ENCODE results near the gene RAB5A.
"Not testable (repeated sequence)": the region's sequence is repeated elsewhere in the genome, so short reads cannot be mapped to it uniquely, and the experiment has no call there.

Gene RAB5A

DNA sequence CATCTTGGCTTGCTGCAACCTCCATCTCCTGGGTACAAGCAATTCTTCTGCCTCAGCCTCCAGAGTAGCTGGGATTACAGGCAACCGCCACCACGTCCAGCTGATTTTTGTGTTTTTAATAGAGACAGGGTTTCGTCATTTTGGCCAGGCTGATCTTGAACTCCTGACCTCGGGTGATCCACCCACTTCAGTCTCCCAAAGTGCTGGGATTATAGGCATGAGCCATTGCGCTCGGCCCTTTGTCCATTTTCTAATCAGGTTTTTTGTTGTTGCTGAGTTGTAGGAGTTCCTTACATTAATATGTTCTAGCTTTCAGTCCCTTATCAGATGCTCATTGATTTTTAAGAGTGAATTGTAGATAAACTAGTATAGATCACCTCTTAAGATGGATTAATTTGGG lies 20.3 kb downstream of the RAB5A start:
- no peak overlapping the region for H3K27ac ChIP-seq
- no peaks in the 10 kb centered on the region for H3K27me3 ChIP-seq (ENCODE audit: insufficient read depth, low read depth, severe bottlenecking)
- no peaks in the 10 kb centered on the region for H3K9me3 ChIP-seq (ENCODE audit: severe bottlenecking)
- TF ChIP-seq, protein P1, sequence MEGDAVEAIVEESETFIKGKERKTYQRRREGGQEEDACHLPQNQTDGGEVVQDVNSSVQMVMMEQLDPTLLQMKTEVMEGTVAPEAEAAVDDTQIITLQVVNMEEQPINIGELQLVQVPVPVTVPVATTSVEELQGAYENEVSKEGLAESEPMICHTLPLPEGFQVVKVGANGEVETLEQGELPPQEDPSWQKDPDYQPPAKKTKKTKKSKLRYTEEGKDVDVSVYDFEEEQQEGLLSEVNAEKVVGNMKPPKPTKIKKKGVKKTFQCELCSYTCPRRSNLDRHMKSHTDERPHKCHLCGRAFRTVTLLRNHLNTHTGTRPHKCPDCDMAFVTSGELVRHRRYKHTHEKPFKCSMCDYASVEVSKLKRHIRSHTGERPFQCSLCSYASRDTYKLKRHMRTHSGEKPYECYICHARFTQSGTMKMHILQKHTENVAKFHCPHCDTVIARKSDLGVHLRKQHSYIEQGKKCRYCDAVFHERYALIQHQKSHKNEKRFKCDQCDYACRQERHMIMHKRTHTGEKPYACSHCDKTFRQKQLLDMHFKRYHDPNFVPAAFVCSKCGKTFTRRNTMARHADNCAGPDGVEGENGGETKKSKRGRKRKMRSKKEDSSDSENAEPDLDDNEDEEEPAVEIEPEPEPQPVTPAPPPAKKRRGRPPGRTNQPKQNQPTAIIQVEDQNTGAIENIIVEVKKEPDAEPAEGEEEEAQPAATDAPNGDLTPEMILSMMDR (IDR thresholded peaks at IDR 0.05; ENCODE audit: low read depth, low read length): no peak
- no peak for DNase-seq
- peaks cover 12% of the 10 kb centered on the region for H3K36me3 ChIP-seq
- no peak overlapping the region for H3K4me3 ChIP-seq (ENCODE audit: low read depth, low read length)

DNA sequence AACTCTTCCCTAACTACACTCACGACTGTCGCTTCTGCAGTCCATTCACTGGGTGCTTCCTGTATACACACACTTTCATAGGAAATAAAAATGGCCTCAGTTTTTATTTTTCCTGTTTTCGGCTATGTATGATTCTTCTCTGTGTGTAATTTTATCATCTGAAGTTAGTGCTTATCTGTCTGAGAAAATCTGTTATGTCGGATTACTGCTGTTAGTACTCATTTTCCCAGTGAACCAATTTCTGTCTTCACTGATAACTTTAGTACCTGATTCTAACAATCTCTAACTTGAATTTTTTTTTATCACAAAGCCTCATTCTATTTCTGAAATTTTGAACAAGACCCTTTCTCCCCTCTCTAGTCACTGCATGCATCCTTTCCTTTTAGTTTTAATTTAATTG lies 20.9 kb downstream of the RAB5A start:
- Histone ChIP-seq H3K9me3 (ENCODE audit: severe bottlenecking) (no peaks in the 10 kb centered on the region), H3K27me3 (ENCODE audit: insufficient read depth, low read depth, severe bottlenecking) (no peaks in the 10 kb centered on the region), H3K27ac (no peak overlapping the region), H3K4me3 (ENCODE audit: low read depth, low read length) (no peak overlapping the region), H3K36me3 (peaks cover 16% of the 10 kb centered on the region)
- no peak for DNase-seq
- TF ChIP-seq, protein P1 (IDR thresholded peaks at IDR 0.05; ENCODE audit: low read depth, low read length): no peak

DNA sequence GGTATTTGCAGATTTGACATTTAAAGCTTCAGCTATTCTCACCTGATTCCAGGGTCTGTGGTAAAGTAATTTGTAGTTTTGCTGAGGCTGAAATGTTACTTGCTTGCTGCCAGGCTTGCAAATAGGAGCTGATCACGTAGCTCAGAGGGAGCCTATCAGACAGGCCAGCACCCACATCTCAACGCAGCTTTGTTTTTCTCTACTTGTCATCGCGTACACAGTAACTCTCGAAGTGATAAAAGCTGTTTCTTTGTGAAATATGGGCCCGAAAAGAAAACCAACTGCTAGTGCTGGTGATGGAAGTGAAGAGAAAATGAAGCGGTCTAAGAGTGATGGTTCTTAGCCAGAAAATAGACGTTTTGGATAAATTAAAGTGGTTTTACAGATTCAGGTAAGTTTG lies 23.4 kb downstream of the RAB5A start:
- Histone ChIP-seq H3K36me3 (peaks cover 24% of the 10 kb centered on the region), H3K27ac (no peak overlapping the region), H3K27me3 (ENCODE audit: insufficient read depth, low read depth, severe bottlenecking) (no peaks in the 10 kb centered on the region), H3K4me3 (ENCODE audit: low read depth, low read length) (no peak overlapping the region), H3K9me3 (ENCODE audit: severe bottlenecking) (no peaks in the 10 kb centered on the region)
- TF ChIP-seq, protein P1 (IDR thresholded peaks at IDR 0.05; ENCODE audit: low read depth, low read length): no peak
- no peak for DNase-seq

DNA sequence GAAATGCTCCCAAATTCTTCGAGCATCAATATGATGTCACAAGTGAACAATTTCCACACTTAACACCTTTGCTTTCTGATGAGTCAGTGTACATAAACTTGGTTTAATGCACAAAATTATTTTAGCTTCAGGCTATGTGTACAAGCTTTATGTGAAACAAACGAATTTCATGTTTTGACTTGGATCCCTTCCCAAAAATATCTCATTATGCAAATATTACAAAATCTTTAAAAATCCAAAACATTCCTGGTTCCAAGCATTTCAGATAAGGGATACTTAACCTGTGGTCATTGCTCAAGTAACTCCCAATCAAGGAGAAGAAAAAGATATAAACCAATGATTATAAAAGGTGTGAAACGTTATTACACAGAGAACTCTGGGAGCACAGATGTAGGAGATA lies 25.2 kb downstream of the RAB5A start:
- TF ChIP-seq, protein P1 (IDR thresholded peaks at IDR 0.05; ENCODE audit: low read depth, low read length): no peak
- H3K27ac ChIP-seq: no peak overlapping the region
- H3K9me3 ChIP-seq (ENCODE audit: severe bottlenecking): no peaks in the 10 kb centered on the region
- no peak for DNase-seq
- no peak overlapping the region for H3K4me3 ChIP-seq (ENCODE audit: low read depth, low read length)
- H3K36me3 ChIP-seq: peaks cover 35% of the 10 kb centered on the region
- H3K27me3 ChIP-seq (ENCODE audit: insufficient read depth, low read depth, severe bottlenecking): no peaks in the 10 kb centered on the region

DNA sequence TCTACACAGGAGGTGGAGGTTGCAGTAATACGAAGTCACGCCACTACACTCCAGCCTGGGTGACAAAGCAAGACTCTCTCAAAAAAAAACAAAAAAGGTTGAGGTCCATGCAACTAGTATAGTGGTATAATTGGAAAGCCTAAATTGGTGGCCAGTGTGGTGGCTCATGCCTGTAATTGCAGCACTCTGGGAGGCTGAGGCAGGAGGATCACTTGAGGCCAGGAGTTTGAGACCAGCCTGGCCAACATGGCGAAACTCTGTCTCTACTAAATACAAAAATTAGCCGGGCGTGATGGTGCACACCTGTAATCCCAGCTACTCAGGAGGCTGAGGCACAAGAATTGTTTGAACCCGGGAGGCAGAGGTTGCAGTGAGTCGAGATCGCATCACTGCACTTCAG lies 42.0 kb downstream of the RAB5A start:
- H3K27ac ChIP-seq, H3K36me3 ChIP-seq: not testable (repeated sequence)

DNA sequence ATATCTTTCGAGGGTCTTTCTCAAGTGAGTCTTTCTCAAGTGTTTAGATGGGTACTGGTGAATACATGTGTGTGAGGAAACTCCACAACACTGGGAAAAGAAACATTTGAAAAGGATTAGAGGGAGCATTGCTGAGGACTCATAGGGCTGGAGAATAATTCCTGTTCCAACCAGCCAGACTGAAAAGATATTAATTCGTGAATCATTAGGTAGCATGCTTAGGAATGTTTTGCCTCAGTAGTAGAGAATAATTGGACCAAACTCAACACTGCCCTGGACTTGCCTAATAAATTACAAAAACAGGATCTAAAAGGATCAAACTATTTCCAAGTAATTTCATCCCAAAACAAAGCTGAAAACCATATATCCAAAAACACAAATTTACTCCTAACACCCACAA lies 47.9 kb downstream of the RAB5A start:
- Histone ChIP-seq H3K9me3 (ENCODE audit: severe bottlenecking) (no peaks in the 10 kb centered on the region), H3K36me3 (no peaks in the 10 kb centered on the region), H3K27me3 (ENCODE audit: insufficient read depth, low read depth, severe bottlenecking) (no peaks in the 10 kb centered on the region), H3K27ac (no peak overlapping the region), H3K4me3 (ENCODE audit: low read depth, low read length) (no peak overlapping the region)
- TF ChIP-seq, protein P1 (IDR thresholded peaks at IDR 0.05; ENCODE audit: low read depth, low read length): no peak
- no peak for DNase-seq

More for the DNA sequence above, 42.0 kb downstream of the RAB5A start:
- not testable (repeated sequence) for H3K9me3 ChIP-seq (ENCODE audit: severe bottlenecking); H3K4me3 ChIP-seq (ENCODE audit: low read depth, low read length); DNase-seq; H3K27me3 ChIP-seq (ENCODE audit: insufficient read depth, low read depth, severe bottlenecking)
